NCI-H2196 treated with DMSO at 0.1 percent for 48 hours (cell line): ENCODE measurements around the gene UCK1.
"Not testable (repeated sequence)": the region's sequence is repeated elsewhere in the genome, so short reads cannot be mapped to it uniquely, and the experiment has no call there.

Experiments used
- DNase-seq: peaks from one replicate; lab custom pipeline; 2025; ENCODE audit not compliant: unreplicated experiment; lab: John Stamatoyannopoulos, UW

Gene UCK1

DNA sequence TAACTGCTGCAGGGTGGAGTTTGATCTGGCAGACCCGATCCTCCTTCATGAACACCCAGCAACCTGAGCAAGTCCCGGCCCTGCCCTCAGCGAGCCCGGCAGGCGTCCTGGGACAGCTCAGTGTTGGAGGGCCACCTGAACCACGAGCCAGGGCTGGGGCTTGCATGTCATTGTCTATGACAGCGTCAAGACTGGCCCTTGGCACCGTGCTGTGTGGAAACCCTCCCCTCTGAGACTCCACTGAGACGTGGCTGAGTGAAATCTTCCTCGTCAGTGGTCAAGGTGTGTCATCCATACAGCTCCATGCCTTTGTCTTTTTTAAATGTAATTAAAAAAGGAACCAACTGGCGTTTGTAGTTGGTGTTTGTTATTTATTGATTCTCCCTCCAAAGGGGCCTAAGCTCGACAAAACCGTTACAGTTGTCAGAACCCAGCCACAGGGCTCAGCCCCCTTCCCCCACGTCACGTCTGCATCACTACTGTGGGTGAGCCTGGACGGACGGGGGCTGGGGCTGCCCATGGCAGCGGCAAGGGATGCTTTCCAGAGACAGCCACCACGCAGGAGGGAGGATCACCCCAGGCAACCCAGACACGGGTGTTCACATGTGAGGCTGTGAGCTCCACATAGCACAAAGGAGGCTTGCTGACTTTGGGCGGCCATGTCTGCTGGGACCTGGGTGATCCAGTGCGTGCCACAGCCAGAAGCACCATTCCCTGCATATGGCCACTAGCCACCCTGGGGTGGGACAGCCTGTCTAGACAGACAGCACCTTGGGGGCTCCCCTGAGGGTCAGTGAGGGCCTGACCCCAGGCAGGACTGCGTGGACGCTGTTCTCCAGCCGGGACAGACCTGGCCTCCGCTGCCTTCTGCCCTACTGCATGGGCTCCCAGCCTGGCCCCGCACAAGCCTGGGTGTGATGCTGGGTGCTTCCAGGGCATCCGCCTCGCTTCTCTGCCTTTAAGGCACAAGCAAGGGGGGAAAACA, 7.3 kb downstream of the UCK1 start:
- no peak for DNase-seq

DNA sequence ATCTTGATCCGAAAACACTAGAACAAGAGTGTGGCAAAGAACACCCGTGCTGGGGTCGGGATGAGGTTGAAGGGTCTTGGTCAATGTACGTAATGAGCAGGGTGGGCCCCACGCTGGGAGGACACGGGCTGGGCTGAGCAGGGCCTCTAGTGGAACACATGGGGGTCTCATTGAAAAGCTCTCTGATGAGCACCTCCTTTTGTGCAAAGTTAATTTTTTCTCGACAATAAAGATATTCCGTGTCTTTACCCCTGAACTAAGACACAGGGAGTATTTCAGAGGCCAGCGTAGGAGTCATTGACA, 8.0 kb downstream of the UCK1 start:
- DNase-seq = no peak

DNA sequence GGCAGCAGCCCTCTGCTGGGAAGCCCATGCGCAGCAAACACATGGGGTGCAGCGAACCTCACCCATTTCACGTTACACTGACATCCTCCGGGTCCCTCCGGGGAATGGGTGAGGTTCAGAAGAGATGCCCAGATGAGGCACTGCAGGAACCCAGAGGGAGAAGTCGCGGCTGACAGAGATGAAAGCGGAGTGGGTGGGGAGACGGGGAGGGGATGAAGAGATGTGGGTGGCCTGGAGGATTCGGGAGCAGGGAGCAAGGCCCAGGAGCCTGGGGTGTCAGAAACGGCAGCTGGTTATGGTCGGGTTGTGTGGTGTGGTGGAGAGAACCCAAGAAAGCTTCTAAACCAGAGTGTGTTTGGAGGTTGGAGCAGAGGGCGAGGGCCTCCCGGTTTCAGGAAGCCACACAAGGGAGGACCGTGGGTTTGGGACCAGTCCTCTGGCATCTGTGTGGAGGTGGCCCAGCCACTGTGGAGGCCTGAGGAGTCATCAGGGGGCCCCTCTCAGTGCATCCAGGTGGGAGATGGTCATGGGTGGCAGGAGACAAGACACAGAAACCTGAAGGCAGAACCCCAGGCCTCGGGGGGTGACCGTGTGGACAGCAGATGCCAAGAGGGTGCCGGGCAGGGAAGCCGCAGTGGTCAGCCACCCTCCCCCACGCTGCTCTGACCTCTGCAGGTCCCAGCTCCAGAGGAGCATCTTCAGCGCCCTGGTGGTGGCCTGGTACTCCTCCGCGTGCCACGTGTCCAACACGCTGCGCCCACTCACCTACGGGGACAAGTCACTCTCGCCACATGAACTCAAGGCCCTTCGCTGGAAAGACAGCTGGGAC, 8.6 kb downstream of the UCK1 start:
- DNase-seq = no peak

DNA sequence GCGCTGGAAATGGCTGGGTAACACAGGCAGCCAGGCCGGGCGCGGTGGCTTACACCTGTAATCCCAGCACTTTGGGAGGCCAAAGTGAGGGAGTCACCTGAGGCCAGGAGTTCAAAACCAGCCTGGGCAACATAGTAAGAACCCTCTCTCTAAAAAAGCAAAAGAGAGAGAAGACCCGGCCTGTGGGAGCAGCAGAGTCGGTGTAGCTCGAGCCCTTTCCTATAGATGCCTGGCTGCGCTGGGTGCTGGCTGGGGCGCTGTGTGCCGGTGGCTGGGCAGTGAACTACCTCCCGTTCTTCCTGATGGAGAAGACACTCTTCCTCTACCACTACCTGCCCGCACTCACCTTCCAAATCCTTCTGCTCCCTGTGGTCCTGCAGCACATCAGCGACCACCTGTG, 9.2 kb downstream of the UCK1 start:
- DNase-seq = no peak

DNA sequence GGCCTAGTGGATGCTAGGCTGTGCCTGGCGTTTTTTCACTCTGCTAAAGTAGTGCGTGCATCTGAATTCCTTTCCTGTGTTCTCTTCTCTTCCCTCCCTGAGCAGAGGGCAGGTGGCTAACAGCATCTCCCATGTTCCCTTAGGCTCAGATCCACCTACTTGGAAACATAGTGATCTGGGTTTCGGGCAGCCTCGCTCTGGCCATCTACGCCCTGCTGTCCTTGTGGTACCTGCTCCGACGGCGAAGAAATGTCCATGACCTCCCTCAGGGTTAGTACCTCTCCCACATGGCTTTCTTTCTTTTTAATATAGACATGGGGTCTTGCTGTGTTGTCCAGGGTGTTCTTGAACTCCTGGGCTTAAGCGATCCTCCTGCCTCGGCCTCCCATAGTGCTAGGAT, 9.9 kb downstream of the UCK1 start:
- no peak for DNase-seq

DNA sequence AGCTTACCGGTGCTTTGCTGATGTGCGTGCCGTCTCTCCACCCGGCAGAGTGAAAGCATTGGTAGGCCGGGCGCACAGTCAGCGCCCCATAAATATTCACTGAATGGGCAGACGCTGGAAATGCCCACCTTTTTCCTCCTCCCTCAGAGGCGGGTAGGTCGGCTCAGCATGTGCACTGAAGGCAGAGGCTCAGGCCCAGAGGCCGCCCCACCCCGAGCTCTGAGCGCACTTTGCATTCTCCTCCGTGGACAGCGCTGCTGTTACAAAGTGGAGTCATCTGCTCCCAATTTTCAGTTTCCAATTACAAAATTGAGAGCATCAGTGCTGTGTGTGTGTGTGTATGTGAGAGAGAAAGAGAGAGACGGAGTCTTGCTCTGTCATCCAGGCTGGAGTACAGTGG, 10.6 kb downstream of the UCK1 start:
- DNase-seq = no peak

DNA sequence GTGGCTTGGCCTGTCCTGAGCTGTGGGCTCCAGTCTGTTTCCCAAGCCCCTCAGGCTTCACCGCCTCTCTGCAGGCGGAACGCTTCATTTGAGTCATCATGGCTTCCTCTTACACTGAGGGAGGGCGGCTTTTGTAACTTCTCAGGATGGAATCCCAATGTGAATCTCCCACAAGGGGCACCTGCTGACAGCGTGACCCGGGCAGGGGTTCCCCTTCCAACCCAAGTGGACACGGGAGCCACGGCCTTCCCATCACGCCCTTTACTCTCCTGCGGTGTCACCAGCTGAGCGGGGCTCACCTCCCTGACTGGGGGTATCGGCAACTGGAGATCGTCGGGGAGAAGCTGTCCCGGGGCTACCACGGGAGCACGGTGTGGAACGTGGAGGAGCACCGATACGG, 12.5 kb downstream of the UCK1 start:
- no peak for DNase-seq

DNA sequence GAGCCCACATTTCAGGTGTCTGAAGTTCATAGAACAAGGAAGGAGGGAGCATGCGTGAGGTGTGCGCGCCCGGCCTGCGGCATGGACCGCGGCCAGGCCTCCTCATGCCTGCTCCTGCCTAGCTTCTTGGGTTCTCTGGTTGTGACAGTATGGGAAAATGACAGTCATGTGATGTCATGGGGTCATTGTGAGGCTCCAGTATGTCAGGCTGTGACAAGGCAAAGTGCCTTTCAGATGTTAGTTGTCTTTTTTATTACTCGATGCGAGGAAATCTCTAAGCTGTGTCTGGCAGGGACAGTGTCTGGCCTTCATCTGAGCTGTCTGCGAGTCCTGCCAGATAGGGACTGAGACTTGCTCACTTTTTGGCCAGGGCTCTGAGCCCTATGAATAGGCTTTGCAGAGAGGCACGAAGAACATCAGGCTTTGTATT, 13.3 kb downstream of the UCK1 start:
- no peak for DNase-seq

DNA sequence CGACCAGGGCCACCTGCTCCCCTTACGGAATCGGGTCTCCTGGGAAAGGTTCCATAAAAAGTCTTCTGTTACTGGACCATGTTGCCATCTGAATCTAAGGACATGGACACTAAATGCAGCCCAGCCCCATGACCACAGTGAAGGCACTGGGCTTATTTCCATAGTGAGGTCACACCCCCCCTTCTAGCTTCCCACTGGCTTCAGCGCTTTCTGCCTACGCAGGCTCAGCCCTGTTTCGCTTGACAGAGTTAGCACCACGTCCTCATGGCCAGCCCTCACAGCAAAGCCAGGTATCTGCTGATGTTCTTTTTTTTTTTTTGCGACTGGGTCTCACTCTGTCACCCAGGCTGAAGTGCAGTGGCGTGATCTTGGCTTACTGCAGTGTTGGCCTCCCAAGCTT, 14.1 kb downstream of the UCK1 start:
- DNase-seq = no peak

DNA sequence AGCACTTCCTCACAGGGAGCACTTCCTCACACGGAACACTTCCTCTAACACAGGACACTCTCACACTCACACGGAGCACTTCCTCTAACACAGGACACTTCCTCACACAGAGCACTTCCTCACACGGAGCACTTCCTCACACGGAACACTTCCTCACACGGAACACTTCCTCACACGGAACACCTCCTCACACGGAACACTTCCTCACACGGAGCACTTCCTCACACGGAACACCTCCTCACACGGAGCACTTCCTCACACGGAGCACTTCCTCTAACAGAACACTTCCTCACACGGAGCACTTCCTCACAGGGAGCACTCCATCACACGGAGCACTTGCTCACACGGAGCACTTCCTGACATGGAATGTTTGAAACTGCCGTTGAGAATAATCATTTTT, 15.0 kb downstream of the UCK1 start:
- DNase-seq = no peak

DNA sequence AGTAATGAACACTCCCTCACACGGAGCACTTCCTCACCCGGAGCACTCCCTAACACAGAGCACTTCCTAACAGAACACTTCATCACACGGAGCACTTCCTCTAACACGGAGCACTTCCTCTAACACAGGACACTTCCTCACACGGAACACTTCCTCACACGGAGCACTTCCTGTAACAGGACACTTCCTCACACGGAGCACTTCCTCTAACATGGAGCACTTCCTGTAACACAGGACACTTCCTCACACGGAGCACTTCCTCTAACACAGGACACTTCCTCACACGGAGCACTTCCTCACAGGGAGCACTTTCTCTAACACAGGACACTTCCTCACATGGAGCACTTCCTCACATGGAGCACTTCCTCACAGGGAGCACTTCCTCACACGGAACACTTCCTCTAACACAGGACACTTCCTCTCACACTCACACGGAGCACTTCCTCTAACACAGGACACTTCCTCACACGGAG, 15.5 kb downstream of the UCK1 start:
- DNase-seq = not testable (repeated sequence)

DNA sequence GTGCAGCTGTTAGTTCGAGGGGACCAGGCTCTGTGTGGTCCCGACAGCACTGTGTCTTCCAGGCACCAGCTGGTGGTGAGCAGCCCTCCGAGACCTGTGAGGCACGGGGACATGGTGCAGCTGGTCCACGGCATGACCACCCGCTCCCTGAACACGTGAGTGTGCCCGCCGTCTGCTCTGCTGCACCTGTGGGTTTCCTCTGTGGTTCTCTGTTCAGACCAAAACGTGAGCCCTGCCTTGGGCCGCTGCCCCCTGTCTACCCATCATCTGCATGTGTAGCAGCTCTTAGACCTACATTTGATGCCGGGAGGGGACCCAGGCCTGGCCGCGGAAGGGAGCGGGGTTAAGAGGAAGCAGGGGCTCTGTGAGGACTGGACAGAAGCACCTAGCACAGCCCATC, 17.9 kb downstream of the UCK1 start:
- DNase-seq = no peak

DNA sequence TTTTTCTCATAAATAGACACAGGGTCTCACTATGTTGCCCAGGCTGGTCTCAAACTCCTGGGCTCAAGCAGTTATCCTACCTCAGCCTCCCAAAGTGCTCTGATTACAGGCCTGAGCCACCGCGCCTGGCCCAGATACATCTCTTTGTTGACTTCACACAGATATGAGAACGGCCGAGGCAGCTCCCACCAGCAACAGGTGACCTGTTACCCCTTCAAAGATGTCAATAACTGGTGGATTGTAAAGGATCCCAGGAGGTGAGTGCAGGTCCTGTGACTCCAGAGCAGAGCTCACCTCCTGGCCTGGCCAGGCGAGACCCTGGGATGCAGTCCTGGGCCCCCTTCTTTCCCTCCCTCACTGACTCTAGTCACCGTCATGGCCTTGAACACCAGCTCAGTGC, 19.2 kb downstream of the UCK1 start:
- DNase-seq = no peak

DNA sequence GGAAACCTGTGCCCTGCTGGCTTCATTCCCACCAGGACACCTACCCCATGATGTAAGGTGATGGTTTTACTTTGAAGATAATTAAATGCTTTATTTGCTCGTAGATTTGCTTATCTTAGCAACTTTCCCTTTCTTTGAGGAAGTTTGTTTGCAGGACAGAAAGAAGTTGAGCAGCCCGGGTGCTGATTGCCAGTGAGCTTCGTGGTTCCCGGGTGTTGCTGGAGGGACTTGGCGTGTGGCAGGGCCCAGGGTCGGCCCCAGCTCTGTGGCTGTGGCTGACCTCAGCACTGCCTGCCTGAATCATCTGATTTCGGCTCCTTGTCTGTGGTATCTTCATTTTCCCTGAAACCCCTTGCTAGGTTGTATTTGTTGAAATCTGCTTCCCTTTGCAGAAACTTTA, 19.6 kb downstream of the UCK1 start:
- DNase-seq = no peak

DNA sequence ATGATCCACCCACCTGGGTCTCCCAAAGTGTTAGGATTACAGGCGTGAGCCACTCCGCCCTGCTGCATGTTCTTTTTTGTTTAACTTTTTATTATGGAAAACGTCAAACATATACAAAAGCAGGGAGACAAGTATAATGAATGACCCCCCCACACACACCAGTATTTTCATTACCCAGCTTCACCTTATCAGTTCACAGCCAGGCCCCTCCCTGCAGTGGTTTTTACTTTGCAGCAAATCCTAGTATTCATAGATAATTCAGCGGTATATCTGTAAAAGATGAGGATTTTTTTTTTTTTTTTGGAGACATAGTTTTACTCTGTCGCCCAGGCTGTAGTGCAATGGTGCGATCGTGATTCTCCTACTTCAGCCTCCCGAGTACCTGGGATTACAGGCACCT, 26.1 kb downstream of the UCK1 start:
- no peak for DNase-seq

DNA sequence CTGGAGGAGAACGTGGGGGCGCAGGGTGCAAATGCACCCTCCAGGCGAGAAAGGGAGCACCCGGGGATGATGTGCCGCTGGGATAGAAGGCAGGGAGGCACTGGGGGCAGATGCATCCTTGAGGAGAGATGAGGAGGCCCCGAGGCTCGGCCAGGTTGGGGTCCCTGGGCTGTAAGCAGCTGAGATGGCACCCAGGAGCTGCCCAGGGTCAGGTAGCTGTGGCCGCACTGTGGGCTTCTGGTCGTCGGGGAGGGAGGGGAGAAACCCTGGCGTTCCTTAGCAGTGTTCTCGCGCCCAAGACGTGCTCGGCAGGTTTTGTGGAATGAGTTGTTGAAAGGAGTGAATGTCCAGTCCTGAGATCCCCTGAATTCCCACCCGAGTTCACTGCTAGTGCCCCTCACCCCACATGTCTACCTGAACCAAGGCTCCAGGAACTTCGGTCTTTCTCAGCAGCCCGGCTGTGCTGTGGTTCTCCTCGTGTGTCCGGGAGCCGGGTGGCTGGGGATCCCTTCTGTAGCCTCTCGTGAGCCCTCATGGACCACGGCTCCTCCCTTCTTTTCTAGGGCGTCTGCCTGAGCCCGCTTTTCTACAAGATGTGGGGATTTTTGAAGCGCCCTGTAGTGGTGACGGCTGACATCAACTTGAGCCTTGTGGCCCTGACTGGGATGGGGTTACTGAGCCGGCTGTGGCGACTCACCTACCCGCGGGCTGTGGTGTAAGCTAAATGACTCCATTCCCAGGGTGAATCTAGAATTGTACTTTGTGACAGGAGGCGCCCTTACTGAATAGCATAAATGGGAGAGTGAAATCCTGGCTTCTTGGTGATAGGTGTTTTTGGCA, 27.2 kb downstream of the UCK1 start:
- DNase-seq = no peak

DNA sequence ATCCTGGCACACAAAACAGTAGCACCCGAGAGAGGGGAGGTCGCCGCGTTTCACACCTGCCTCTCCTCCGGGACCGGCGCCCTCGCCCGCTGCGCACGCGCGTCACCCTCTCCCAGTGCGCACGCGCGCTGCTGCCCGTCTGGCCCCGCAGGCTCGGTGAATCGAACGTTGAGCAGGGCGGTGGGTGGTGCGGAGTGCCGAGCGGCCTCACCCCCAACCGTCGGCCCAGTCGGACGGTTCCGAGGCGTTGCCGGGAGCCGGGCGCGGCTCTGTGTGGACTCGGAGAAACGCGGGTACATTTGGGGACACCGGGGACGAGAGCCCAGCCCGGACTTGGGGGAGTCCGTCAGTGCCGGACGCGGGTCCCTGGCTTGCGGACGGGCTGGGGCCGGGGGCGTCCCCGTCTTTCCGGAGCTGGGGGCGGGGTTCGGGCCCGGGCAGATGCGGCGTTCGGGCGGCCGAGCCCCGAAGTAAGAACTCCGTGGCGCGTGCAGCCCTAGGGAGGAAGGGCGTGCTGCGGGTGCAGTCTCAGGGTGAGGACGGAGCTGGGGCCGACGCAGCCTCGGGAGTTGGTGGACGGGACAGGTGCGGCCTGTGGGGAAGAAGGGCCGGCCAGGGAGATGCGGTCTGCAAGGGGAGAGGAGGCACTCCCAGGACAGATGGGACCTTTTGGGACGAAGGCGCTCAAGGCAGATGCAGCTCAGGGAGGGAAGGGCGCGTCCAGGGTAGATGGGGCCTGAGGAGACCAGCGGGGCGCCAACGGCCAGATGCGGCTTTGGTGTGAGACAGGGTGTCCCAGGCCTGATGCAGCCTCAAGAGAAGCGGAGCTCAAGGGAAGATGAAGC, 28.1 kb downstream of the UCK1 start, which contains the start of gene POMT1:
POMT1 (plus strand) TSS at position 138 of the 845 bp plus-strand sequence. CDS start 1,301 bp downstream, outside the sequence.
- DNase-seq = peak; percentile 86

DNA sequence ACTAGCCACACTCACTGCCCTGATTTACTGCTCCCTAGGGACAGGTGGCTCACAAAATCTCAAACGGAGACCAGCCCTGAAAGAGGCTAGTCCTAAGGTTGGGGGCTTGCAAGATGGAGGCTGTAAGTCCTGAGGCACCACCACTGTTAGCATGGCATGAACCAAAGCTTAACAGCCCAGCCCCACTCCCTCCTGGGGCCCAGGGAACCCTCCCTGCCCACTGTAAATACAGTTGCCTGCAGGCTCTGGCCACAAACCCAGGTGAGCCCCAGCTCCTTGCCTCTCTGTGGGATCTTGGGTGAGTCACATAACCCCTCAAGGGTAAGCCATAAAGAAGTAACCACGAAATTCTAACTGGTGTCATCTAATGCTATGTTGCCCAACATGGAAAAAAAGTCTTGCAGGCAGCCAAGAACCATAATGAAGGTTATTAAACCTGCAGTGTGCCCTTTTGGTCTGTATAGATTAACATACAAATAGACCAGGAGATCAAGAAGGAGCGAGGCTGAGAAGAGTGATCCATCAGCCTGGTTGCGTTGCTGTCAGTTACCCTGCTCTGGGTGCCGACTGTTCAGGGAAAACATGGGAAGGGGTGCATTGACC, 30.0 kb downstream of the UCK1 start:
- DNase-seq = no peak

DNA sequence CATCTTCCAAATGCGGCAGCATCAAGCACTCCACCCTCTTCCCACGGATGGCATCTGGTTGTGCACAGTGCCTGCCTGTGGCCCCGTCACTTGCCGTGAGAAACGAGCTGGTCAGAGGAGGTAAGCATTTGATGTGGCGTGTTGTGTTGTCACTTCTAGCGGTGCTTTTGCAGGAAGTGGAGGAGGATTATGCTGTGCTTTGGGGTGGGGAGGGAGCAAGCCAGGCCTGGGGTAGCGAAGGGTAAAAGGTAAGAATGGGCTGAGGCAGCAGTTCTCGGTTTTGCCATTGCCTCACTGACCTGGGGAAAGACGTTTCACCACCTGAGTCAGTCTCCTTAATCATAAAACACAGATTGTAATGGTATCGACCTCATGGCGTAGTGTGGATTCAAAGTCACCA, 30.7 kb downstream of the UCK1 start:
- DNase-seq = no peak

DNA sequence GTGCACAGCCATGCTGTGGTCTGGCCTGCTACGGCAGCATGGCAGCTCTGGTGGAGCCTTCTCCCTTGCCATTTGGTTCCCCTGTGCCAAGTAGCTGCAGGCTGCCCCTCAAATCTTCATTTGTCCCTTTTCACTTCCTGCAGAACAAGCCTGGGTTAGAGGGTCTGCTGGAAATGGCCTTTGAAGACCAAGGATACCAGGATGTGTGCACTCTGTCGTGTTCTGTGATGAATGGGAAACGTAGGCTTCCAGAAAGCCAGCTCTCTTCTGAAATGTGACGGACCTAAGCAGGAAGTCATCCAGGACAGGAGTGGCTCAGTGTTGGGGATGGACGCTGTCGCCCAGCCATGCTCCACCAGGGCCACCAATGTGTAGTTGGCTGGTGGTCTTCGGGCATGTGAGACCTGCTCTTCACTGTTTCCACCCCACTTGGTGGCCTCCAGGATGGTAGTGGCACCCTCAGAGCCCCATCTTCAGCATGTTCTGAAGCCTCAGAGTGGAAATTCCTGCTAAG, 31.8 kb downstream of the UCK1 start:
- no peak for DNase-seq
